Ascending aorta (tissue), 2 donors: ENCODE results near the gene DRD2. TPM values are rescaled to one million over a fixed set of nuclear protein-coding genes. Genes with fewer than 3 reads are reported as not detected.

ENCODE experiments used
- DNase-seq, 2 donors: peaks; one replicate each; pipeline ENCODE4 v3.0.0-alpha.2; 2019; ENCODE audit warnings: low spot score in 2 of 2
- H3K27ac ChIP-seq, 2 donors: fragments of 200-600 bp; sonication (generic); one replicate each; pipeline ENCODE4 v1.5.1; 2016 to 2017; ENCODE audit warnings: mild to moderate bottlenecking in 1 of 2
- H3K27me3 ChIP-seq: fragments of 200-600 bp; sonication (generic); one replicate; pipeline ENCODE4 v1.5.1; 2017
- H3K36me3 ChIP-seq, 2 donors: fragments of 200-600 bp; sonication (generic); one replicate each; pipeline ENCODE4 v1.5.1; 2016
- H3K4me1 ChIP-seq, 2 donors: fragments of 200-600 bp; sonication (generic); one replicate each; pipeline ENCODE4 v1.5.1; 2016 to 2017; ENCODE audit warnings: mild to moderate bottlenecking in 1 of 2
- H3K4me3 ChIP-seq, 2 donors: fragments of 200-600 bp; sonication (generic); one replicate each; pipeline ENCODE4 v1.5.1; 2016 to 2017; ENCODE audit warnings: mild to moderate bottlenecking in 1 of 2
- H3K9me3 ChIP-seq, 2 donors: fragments of 200-600 bp; sonication (generic); one replicate each; pipeline ENCODE4 v1.5.1; 2016
- intact Hi-C: fragments of 100-400 bp; cut with DNase I; formaldehyde crosslinking; loops from one replicate; pipeline ENCODE4 v1.15.1; 2023
- total RNA-seq: library from RNA; depleted of rRNA; stranded (reverse); fragments of >200 nt; gene quantifications from one replicate; pipeline ENCODE4 v1.1.0, GENCODE V29; 2016
- TF ChIP-seq, protein P1 (sequence below), 3 experiments: fragments of 200-600 bp in 2 of 3; fragments of 450-650 bp in 1 of 3; sonication (generic) in 2 of 3; IDR thresholded peaks; one replicate each; pipeline ENCODE4 v1.5.1; 2016 to 2019; ENCODE audit warnings: antibody characterized with exemption in 3 of 3, mild to moderate bottlenecking in 1 of 3, moderate library complexity in 1 of 3

Gene DRD2
- total RNA-seq, 1 donor from 2014 or later, result not detected

DNA sequence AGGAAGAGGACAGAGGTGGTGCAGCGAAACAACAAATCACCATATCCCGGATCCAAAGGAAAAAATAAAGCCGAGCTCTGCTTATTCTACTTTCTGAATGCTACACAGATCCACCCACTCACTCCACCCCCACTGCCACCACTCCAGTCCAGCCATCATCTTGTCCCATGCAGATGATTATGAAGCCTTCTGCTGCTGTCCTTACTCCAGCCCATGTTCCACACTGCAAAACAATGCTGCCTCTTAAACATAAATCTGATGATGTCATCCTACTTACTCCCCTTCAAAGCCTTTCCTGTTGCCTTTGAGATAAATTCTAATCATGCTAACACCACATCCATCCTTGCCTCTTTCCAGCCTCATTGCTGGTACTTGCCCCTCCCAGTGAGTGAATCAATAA, 6.5 kb upstream of the DRD2 start:
- TF ChIP-seq, protein P1, sequence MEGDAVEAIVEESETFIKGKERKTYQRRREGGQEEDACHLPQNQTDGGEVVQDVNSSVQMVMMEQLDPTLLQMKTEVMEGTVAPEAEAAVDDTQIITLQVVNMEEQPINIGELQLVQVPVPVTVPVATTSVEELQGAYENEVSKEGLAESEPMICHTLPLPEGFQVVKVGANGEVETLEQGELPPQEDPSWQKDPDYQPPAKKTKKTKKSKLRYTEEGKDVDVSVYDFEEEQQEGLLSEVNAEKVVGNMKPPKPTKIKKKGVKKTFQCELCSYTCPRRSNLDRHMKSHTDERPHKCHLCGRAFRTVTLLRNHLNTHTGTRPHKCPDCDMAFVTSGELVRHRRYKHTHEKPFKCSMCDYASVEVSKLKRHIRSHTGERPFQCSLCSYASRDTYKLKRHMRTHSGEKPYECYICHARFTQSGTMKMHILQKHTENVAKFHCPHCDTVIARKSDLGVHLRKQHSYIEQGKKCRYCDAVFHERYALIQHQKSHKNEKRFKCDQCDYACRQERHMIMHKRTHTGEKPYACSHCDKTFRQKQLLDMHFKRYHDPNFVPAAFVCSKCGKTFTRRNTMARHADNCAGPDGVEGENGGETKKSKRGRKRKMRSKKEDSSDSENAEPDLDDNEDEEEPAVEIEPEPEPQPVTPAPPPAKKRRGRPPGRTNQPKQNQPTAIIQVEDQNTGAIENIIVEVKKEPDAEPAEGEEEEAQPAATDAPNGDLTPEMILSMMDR (IDR thresholded peaks at IDR 0.05), result no peak
- Histone ChIP-seq H3K4me1 (no peaks in the 10 kb centered on the region), H3K27me3 (no peaks in the 10 kb centered on the region), H3K9me3 (no peaks in the 10 kb centered on the region), H3K4me3 (no peak overlapping the region), H3K27ac (no peak overlapping the region), H3K36me3 (no peaks in the 10 kb centered on the region)
- intact Hi-C loops, result no loop called here
- no peak for DNase-seq

DNA sequence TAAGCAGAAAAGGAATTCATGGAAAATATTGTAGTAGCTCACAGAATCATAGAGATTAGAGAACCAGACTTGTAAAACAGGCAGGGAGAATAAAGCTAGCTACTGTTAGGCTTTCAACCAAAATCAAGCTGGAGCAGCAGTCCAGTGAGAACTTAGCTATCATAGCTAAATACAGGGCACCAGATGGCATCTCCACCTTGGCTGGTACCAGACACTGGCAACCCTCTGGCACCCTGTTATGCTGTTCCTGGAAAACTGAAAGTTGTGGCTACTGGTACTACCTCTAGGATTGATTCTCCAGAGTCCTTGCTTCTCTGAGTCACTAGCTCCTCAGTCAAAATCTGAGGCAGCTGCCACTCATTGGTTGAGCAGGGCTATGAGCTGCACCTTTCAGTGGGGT, 6.0 kb upstream of the DRD2 start:
- H3K36me3 ChIP-seq, result no peaks in the 10 kb centered on the region
- no peak overlapping the region for H3K27ac ChIP-seq
- intact Hi-C loops, result no loop called here
- no peaks in the 10 kb centered on the region for H3K9me3 ChIP-seq
- H3K4me3 ChIP-seq, result no peak overlapping the region
- no peaks in the 10 kb centered on the region for H3K27me3 ChIP-seq
- no peaks in the 10 kb centered on the region for H3K4me1 ChIP-seq
- TF ChIP-seq, protein P1 (IDR thresholded peaks at IDR 0.05), result no peak
- no peak for DNase-seq

DNA sequence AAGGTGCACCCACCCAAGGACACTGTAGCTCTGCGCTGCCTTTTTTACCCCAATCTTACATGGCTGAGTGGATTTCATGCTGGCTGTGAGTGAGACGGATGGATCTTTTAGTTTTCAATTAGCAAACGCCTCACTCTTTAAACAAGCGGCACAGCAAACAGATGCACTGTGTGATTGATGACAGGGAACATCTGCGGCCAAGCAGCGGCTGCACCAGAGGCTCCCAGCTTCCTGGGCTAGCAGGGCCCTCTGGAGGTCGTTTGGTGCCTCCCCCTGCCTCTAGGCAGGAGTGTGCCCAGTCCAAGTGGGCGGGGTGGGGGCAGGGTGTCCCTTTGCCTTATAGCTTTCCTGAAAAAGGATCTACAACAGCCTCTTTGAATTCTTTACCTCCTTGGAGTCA, 2.1 kb upstream of the DRD2 start:
- no peak for DNase-seq
- Histone ChIP-seq H3K27me3 (no peaks in the 10 kb centered on the region), H3K36me3 (no peaks in the 10 kb centered on the region), H3K4me3 (no peak overlapping the region), H3K27ac (no peak overlapping the region), H3K9me3 (no peaks in the 10 kb centered on the region), H3K4me1 (peaks cover 3 to 4% of the 10 kb centered on the region in 2 donors)
- TF ChIP-seq, protein P1 (IDR thresholded peaks at IDR 0.05), result no peak
- intact Hi-C loops, result no loop called here

DNA sequence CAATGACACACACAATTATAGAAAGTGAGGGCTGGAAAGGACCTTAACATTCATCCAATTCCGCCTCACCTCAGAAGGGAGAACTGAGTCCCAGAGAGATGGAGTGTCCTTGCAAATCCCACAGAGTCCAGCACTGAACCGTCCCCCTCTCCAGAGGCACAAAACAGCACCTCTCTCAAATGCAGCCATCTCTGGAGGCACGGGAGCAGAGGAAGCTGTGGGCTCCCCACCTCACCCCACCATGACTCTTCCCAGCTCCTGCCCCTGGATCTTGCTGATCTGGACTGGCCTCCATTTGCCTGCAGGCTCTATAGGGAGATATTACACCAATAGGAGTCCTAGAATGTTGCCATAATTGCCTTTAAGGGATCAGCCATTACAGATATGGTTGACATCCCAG, 1.4 kb upstream of the DRD2 start:
- intact Hi-C loops, result no loop called here
- H3K4me3 ChIP-seq, result no peak overlapping the region
- H3K4me1 ChIP-seq, result peaks cover 3 to 4% of the 10 kb centered on the region in 2 donors
- H3K27ac ChIP-seq, result no peak overlapping the region
- no peak for DNase-seq
- H3K36me3 ChIP-seq, result no peaks in the 10 kb centered on the region
- no peaks in the 10 kb centered on the region for H3K27me3 ChIP-seq
- H3K9me3 ChIP-seq, result no peaks in the 10 kb centered on the region
- TF ChIP-seq, protein P1 (IDR thresholded peaks at IDR 0.05), result no peak

DNA sequence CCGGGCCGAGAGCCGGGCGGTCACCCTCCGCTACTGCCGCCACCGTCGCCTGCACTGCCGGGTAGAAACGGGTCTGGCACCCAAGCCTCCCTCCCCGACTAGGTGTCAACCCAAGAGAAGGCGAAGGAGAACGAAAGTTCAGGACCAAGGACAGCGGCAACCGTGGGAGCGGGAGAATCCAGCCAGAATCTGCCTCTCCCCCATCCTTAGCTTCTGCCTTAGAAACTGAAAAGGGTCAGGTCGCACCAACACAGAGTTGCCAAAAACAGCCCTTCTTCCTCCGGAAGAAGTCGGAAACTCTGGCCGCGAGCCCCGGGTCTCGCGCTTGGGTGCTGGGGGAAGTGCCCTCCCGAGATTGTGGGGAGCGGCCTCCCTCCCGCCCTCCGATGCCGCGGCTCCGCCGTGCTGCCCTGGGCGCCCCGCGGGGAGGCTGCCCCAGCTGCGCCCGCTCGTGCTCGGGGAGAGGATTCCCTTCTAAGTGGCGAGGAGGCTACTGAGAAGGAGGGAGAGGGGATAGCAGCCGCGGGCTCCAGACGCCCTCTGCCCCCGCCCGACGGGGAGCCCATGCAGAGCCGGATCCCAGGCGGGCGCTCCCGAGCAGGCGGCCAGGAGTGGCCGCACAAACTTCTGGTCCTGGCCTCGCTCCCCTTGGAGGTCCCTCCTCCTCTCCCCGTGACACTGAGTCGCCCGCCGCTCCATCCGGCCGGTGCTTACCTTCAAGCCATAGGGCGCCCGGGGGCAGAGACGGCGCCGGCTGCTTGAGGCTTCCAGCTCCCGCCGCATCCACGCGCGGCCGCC, 637 bp downstream of the DRD2 start:
- TF ChIP-seq, protein P1 (IDR thresholded peaks at IDR 0.05), result no peak
- no peaks in the 10 kb centered on the region for H3K27me3 ChIP-seq
- no peak overlapping the region for H3K27ac ChIP-seq
- DNase-seq, result peak in 1 of 2 donors; percentile 72
- peak overlapping the region; percentile 22 to 56 for H3K4me3 ChIP-seq
- H3K36me3 ChIP-seq, result no peaks in the 10 kb centered on the region
- intact Hi-C loops, result no loop called here
- peaks cover 3 to 4% of the 10 kb centered on the region in 2 donors for H3K4me1 ChIP-seq
- H3K9me3 ChIP-seq, result no peaks in the 10 kb centered on the region
